GM21529 (cell line): ENCODE data around the gene CREBRF.
A peak's percentile ranks its signal among the peaks of the same experiment; 100 is the strongest.
"Not testable (repeated sequence)": the region's sequence is repeated elsewhere in the genome, so short reads cannot be mapped to it uniquely, and the experiment has no call there.

Experiments used
- ATAC-seq: cut with Tn5 transposase; IDR thresholded peaks from one replicate; pipeline ENCODE4 v1.9.1; 2021; ENCODE audit not compliant: unreplicated experiment

The CREBRF gene

GRCh38 chr5:173076471-173076870 lies 20.3 kb downstream of the CREBRF start:
- not testable (repeated sequence) for ATAC-seq

- ATAC-seq, result no peak
Observed at GRCh38 chr5:173078878-173079277, 22.7 kb downstream of the CREBRF start.

DNA sequence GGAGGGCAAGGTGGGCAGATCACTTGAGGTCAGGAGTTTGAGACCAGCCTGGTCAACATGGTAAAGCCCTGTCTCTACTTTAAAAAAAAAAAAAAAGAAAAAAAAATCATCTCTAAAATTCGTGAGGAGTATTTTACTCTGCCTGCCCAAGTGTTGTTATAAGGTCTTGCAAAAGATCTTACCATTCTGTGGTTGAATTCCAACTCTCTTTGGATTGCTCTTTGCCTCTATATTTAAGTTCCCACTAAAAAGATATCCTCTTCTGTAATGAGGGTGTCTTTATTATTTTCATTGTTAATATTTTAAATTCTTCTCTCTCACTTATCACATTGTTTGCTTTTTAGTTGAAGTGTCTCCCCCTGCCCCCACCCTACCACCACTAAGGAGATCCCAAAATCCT lies 33.4 kb downstream of the CREBRF start:
- no peak for ATAC-seq

GRCh38 chr5:173090639-173091038 lies 34.5 kb downstream of the CREBRF start:
- no peak for ATAC-seq

GRCh38 chr5:173091981-173092380 lies 35.8 kb downstream of the CREBRF start:
- ATAC-seq, result no peak

GRCh38 chr5:173093606-173094005 lies 37.5 kb downstream of the CREBRF start:
- no peak for ATAC-seq

DNA sequence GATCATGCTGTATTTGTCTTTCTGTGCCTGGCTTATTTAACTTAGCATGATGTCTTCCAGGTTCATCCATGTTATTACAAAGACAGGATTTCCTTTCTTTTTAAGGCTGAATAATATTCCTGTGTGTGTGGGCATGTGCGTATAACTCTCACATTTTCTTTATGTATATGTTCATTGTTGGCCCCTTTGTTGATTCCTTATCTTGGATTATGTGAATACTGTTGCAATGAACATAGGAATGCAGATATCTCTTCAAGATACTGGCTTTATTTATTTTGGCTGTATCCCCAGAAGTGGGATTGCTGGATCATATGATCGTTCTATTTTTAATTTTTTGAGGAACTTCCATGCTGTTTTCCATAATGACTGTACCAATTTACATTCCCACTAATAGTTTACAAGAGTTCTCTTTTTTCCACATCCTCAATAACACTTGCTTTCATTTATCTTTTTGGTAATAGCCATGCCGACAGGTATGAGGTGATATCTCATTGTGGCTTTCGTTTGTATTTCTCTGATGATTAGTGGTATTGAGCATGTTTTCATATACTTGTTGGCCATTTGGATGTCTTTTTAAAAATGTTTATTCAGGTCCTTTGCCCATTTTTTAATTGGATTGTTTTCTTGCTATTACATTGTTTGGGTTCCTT lies 38.0 kb downstream of the CREBRF start:
- no peak for ATAC-seq

DNA sequence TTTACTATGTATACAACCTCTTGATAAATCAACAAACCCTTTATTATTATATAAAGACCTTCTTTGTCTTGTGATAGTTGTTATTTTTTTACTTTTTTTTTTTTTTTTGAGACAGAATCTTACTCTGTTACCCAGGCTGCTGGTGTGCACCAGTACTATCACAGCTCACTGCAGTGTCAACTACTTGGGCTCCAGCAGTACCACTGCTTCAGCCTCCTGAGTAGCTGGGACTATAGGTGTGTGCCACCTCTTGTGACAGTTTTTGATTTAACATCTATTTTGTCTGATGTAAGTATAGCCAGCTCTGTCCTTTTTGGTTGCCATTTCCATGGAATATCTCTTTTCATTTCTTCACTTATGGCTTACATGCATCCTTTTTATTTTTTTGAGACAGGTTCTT lies 42.6 kb downstream of the CREBRF start:
- ATAC-seq, result no peak

- no peak for ATAC-seq
Observed at GRCh38 chr5:173099461-173099860, 43.3 kb downstream of the CREBRF start.

- no peak for ATAC-seq
Observed at GRCh38 chr5:173101245-173101644, 45.1 kb downstream of the CREBRF start.

GRCh38 chr5:173103411-173103810 lies 47.3 kb downstream of the CREBRF start:
- ATAC-seq, result no peak

DNA sequence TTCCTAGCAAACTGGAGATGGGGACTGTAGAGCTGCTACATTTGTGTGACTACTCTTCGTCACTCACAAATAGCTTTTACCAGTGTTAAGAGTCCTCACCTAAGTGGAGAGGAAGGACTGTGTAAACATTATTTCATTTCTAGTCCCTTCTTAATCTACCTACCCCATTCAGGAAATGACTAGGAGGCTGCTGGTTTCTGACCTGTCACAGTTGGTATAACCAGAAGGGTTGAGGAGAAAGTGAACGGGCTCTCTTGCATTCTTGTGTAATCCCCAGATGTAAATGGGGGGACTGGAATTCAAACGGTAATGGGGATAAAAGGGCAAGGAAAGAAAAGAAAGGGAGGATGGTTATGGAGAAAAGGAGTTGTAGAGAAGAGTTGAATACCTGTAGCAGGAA lies 52.8 kb downstream of the CREBRF start:
- ATAC-seq, result no peak

DNA sequence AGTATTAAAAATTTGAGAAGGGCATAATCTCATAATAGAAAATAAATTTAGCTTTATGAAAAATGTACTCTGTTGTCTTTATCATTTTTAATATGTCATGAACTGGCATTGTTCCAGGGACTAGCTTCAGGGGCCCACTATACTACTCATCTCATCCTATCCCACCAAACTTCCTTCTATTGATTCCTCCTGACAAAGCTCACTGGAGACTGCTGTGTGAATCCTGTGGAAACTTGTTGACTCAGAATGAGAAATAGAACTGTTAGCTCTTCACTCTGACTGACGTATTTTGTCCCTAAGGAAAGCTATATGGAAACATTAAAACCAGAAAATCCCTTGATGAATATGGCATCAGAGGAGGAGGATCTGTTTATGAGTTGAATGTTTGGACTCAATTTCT lies 58.4 kb downstream of the CREBRF start:
- ATAC-seq, result no peak

- ATAC-seq, result no peak
Observed at GRCh38 chr5:173119719-173120118, 63.6 kb downstream of the CREBRF start.

GRCh38 chr5:173123416-173123815 lies 67.3 kb downstream of the CREBRF start:
- ATAC-seq, result no peak

- ATAC-seq, result not testable (repeated sequence)
Observed at GRCh38 chr5:173132166-173132565, 76.0 kb downstream of the CREBRF start.

- ATAC-seq, result no peak
Observed at GRCh38 chr5:173138707-173139106, 82.6 kb downstream of the CREBRF start.

DNA sequence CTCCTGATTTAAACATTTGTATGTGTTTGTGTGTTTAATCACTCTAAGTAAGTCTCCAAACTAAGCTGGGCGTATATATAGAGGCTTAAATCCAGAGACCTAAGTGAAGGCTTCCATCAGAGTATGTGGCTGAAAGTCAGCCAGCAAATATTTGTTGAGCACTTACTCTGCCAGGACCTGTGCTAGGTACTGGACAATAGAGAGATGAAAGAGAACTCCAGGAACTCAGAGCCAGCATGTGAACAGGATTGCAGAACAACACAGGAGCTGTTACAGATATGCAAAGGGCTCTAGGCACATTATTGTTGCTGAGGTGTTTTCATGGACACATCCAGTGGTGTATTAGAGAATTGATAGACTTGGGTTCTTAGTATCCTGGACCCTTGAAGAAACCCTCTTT lies 83.5 kb downstream of the CREBRF start:
- no peak for ATAC-seq

DNA sequence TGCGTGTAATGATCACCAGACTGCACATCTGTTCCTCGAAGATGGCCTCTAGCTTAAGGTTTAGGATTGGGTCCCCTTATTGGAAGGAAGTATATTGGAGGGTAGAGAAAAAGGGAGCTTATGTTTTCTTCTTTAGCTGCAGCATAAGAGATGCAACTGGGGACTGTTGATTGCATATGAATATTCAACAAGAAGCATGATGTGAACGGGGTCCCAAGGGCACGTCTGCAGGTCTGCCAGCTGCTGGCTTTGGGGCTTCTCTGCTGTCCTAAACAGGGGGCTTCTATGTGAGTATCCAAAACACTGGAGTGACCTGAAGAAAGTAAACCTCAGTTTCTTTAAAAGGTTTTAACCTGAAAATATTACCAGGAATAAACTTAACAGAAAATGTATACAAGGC lies 84.6 kb downstream of the CREBRF start:
- no peak for ATAC-seq

- no peak for ATAC-seq
Observed at GRCh38 chr5:173143567-173143966, 87.4 kb downstream of the CREBRF start.

DNA sequence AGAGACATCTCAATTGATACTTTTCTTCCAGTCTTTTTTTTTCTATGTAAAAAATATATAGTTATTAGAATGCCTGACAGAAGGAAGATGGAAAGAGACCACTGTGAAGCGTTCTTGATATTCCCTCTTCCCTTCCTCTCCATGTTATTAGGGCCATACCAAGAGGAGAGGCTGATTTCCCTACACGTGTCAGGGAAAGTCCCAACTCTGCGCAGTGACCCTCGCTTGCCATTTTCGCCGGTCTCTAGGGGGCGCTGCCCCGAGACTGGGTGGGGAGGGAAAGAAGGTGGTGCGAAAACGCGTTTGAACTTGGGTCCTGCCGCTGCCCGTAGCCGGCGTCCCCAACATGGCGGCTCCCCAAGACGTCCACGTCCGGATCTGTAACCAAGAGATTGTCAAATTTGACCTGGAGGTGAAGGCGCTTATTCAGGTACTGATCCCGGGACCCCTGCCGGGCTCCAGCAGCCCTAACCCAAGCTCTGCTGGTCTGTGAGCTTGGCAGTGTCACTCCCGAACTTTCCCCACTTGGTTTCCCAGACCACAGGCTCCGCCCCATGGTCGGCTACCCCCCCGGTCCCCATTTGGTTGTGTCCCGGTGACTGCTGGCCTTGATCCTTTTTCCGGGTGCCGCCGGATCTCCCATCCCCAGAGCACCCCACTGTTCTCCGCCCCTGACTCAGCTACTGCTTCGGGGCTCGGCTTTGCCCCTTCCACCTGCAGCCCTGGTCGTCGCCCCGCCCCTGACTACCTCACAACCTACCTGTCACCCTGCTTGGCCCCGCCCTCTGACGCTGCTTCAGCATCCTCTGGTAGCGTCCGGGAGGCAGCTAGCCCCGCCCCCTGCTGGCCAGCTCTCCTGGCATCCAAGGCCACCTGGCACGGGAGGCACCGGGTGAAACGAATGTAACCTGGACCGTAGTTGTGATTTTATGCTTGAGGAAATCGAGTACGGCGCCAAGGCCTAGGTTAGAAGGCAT lies 88.3 kb downstream of the CREBRF start, which contains the start of gene BNIP1:
BNIP1 (plus strand) TSS at position 332 of the 977 bp plus-strand sequence; CDS start at position 347, 15 bp downstream.
- peak; percentile 94 for ATAC-seq

DNA sequence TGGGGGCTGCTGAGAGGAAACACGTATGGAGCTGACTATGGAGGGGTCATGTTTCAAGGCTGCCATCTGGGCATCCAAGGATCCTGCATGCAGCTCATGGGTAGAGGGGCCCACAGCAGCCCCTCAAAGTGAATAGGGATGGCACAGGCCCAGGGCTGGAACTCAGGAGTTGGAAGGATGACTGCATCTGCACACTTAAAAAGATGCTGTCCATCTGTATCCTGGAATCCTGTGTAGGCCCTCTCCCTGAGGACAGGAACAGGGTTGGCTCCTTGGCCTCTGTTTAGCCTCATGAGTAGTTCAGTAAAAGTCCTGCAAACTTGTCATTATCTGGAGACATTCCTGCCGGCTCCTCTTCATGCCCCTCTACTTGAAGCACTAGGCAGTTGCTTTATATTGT lies 92.2 kb downstream of the CREBRF start:
- ATAC-seq, result no peak
